RWPE1 (cell line): ENCODE measurements around the gene UBL7.

Source experiments
- CTCF ChIA-PET: fragments of 350-600 bp; sonication (Branson Sonifier 250); formaldehyde crosslinking; extraction: SDS; loops from one replicate; lab custom pipeline; 2021; lab: Yijun Ruan, JAX
- POLR2A ChIA-PET: fragments of 400-600 bp; formaldehyde crosslinking; extraction: SDS; loops from one replicate; lab custom pipeline; 2020; ENCODE audit warnings: antibody characterized with exemption; ENCODE audit not compliant: low non-redundant PET; lab: Yijun Ruan, JAX
- DNase-seq: peaks from one replicate; pipeline ENCODE4 v3.0.0; 2012; ENCODE audit warnings: low spot score
- H3K27ac ChIP-seq: fragments of 450-650 bp; 2 replicates; pipeline ENCODE4 v1.5.1; 2017
- CTCF ChIP-seq: fragments of 450-650 bp; conservative IDR thresholded peaks from 2 replicates; pipeline ENCODE4 v1.5.1; 2017; ENCODE audit warnings: low read depth, mild to moderate bottlenecking

The UBL7 gene

GRCh38 chr15:74397239-74398068 lies 63.5 kb downstream of the UBL7 start:
- ChIA-PET CTCF (no interaction called here), POLR2A (no interaction called here)
- peak overlapping the region; percentile 67 for H3K27ac ChIP-seq
- no peak for DNase-seq
- no peak for TF ChIP-seq CTCF

- H3K27ac ChIP-seq, result peak overlapping the region; percentile 67
- peak; percentile 96 for DNase-seq
- ChIA-PET CTCF (interaction anchor here (1.2 kb wide), 1 partner anchor 36 kb away, joined by 4 read pairs; no protein-coding TSS in a partner anchor), POLR2A (no interaction called here)
- TF ChIP-seq CTCF, result no peak
These were observed 64.3 kb downstream of the UBL7 start for GRCh38 chr15:74396445-74397238.

- CTCF ChIA-PET, result interaction anchor here (1.2 kb wide), 1 partner anchor 37 kb away, joined by 4 read pairs; no protein-coding TSS in a partner anchor
- POLR2A ChIA-PET, result no interaction called here
- TF ChIP-seq CTCF, result no peak
- DNase-seq, result no peak
- peak overlapping the region; percentile 67; the same call in 1 of the 2 replicates for H3K27ac ChIP-seq
These were observed 64.9 kb downstream of the UBL7 start for GRCh38 chr15:74396146-74396438.
